ENCODE data around the gene CAB39.
A peak's percentile ranks its signal among the peaks of the same experiment; 100 is the strongest.

The CAB39 gene

GRCh38 chr2:230862292-230862691 is 149.7 kb downstream of the CAB39 start:
- Histone ChIP-seq H3K9ac (ENCODE audit: low read length) (no peak overlapping the region), H3K9me3 (ENCODE audit: control insufficient read depth, insufficient read depth, low read depth, low read length) (no peaks in the 10 kb centered on the region), H3K4me3 (ENCODE audit: low read depth, low read length) (no peak overlapping the region), H3K4me1 (ENCODE audit: control insufficient read depth, insufficient read depth, low read length) (peaks cover 39% of the 10 kb centered on the region), H3K27ac (ENCODE audit: low read depth, low read length) (no peak overlapping the region), H3K27me3 (ENCODE audit: control insufficient read depth, insufficient read depth, low read length) (peaks cover 12% of the 10 kb centered on the region), H3K36me3 (ENCODE audit: control insufficient read depth, insufficient read depth, low read length) (no peaks in the 10 kb centered on the region)

DNA sequence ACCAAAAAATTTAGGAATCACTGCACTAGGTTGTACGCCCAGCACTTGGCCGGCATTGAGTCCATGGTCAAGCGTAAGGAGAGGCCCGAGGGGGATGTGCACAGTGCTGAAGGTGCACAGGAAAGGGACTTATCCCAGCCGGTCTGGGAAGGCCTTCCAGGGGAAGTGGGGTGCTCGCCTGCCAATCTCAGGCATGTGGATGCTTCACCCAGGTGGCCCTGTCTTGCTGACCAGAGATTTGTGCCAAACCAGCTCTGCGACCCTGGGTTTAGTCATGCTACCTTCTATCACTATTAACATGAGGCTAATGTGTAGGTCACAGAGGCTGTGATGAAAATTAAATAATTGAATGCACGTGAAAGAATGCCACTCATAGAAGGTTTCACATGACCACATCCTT is 150.4 kb downstream of the CAB39 start:
- Histone ChIP-seq H3K4me1 (ENCODE audit: control insufficient read depth, insufficient read depth, low read length) (peaks cover 46% of the 10 kb centered on the region), H3K4me3 (ENCODE audit: low read depth, low read length) (no peak overlapping the region), H3K27me3 (ENCODE audit: control insufficient read depth, insufficient read depth, low read length) (peaks cover 12% of the 10 kb centered on the region), H3K9me3 (ENCODE audit: control insufficient read depth, insufficient read depth, low read depth, low read length) (no peaks in the 10 kb centered on the region), H3K9ac (ENCODE audit: low read length) (no peak overlapping the region), H3K27ac (ENCODE audit: low read depth, low read length) (no peak overlapping the region), H3K36me3 (ENCODE audit: control insufficient read depth, insufficient read depth, low read length) (no peaks in the 10 kb centered on the region)

GRCh38 chr2:230863442-230864121 is 150.9 kb downstream of the CAB39 start:
- H3K4me3 ChIP-seq (ENCODE audit: low read depth, low read length), result peak overlapping the region; percentile 84

GRCh38 chr2:230864122-230864604 is 151.5 kb downstream of the CAB39 start:
- Histone ChIP-seq H3K9ac (ENCODE audit: low read length) (peak overlapping the region; percentile 73), H3K36me3 (ENCODE audit: control insufficient read depth, insufficient read depth, low read length) (no peaks in the 10 kb centered on the region), H3K27me3 (ENCODE audit: control insufficient read depth, insufficient read depth, low read length) (peaks cover 12% of the 10 kb centered on the region), H3K4me1 (ENCODE audit: control insufficient read depth, insufficient read depth, low read length) (peaks cover 57% of the 10 kb centered on the region), H3K27ac (ENCODE audit: low read depth, low read length) (no peak overlapping the region), H3K4me3 (ENCODE audit: low read depth, low read length) (peak overlapping the region; percentile 84), H3K9me3 (ENCODE audit: control insufficient read depth, insufficient read depth, low read depth, low read length) (no peaks in the 10 kb centered on the region)

More at GRCh38 chr2:230863442-230864121, 150.9 kb downstream of the CAB39 start:
- H3K36me3 ChIP-seq (ENCODE audit: control insufficient read depth, insufficient read depth, low read length), result no peaks in the 10 kb centered on the region
- H3K4me1 ChIP-seq (ENCODE audit: control insufficient read depth, insufficient read depth, low read length), result peaks cover 51% of the 10 kb centered on the region
- H3K9ac ChIP-seq (ENCODE audit: low read length), result peak overlapping the region; percentile 73
- H3K27ac ChIP-seq (ENCODE audit: low read depth, low read length), result no peak overlapping the region
- H3K9me3 ChIP-seq (ENCODE audit: control insufficient read depth, insufficient read depth, low read depth, low read length), result no peaks in the 10 kb centered on the region
- H3K27me3 ChIP-seq (ENCODE audit: control insufficient read depth, insufficient read depth, low read length), result peaks cover 12% of the 10 kb centered on the region

GRCh38 chr2:230864605-230865306 is 152.1 kb downstream of the CAB39 start, which contains the start of gene ITM2C:
Gene ITM2C (plus strand): TSS chr2:230864942. CDS start chr2:230865026, 84 bp downstream.
- Histone ChIP-seq H3K4me1 (ENCODE audit: control insufficient read depth, insufficient read depth, low read length) (peaks cover 63% of the 10 kb centered on the region), H3K9me3 (ENCODE audit: control insufficient read depth, insufficient read depth, low read depth, low read length) (no peaks in the 10 kb centered on the region), H3K9ac (ENCODE audit: low read length) (peak within 1 kb of the TSS; percentile 92), H3K4me3 (ENCODE audit: low read depth, low read length) (peak within 1 kb of the TSS; percentile 84), H3K27ac (ENCODE audit: low read depth, low read length) (peak within 1 kb of the TSS; percentile 95), H3K27me3 (ENCODE audit: control insufficient read depth, insufficient read depth, low read length) (peaks cover 12% of the 10 kb centered on the region), H3K36me3 (ENCODE audit: control insufficient read depth, insufficient read depth, low read length) (no peaks in the 10 kb centered on the region)

DNA sequence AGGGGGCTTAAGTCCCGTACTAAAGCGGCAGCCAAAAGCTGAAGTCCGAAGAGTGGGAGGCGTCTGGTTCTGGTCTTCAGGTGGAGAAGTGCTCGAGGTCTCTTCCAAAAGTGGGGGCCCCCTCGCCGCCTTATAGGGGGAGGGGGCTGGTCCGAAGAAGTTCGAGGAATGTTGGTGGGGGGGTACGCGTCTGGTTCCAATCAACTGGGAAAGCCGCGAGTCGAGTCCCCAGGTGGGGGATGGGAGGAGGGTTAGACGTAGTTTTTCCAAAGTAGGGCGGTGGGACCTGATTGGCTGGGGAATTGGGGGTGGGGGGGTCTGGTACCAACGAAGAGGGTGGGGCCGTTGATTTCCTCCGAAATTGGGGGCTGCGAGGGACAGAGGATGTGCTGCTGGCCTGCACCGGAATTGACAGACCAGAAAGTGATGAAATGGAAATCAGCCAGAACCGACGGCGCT is 152.7 kb downstream of the CAB39 start:
- peak overlapping the region; percentile 84 for H3K4me3 ChIP-seq (ENCODE audit: low read depth, low read length)
- H3K36me3 ChIP-seq (ENCODE audit: control insufficient read depth, insufficient read depth, low read length), result no peaks in the 10 kb centered on the region
- H3K9ac ChIP-seq (ENCODE audit: low read length), result peak overlapping the region; percentile 92
- H3K27ac ChIP-seq (ENCODE audit: low read depth, low read length), result peak overlapping the region; percentile 95
- peaks cover 69% of the 10 kb centered on the region for H3K4me1 ChIP-seq (ENCODE audit: control insufficient read depth, insufficient read depth, low read length)
- peaks cover 12% of the 10 kb centered on the region for H3K27me3 ChIP-seq (ENCODE audit: control insufficient read depth, insufficient read depth, low read length)
- no peaks in the 10 kb centered on the region for H3K9me3 ChIP-seq (ENCODE audit: control insufficient read depth, insufficient read depth, low read depth, low read length)

DNA sequence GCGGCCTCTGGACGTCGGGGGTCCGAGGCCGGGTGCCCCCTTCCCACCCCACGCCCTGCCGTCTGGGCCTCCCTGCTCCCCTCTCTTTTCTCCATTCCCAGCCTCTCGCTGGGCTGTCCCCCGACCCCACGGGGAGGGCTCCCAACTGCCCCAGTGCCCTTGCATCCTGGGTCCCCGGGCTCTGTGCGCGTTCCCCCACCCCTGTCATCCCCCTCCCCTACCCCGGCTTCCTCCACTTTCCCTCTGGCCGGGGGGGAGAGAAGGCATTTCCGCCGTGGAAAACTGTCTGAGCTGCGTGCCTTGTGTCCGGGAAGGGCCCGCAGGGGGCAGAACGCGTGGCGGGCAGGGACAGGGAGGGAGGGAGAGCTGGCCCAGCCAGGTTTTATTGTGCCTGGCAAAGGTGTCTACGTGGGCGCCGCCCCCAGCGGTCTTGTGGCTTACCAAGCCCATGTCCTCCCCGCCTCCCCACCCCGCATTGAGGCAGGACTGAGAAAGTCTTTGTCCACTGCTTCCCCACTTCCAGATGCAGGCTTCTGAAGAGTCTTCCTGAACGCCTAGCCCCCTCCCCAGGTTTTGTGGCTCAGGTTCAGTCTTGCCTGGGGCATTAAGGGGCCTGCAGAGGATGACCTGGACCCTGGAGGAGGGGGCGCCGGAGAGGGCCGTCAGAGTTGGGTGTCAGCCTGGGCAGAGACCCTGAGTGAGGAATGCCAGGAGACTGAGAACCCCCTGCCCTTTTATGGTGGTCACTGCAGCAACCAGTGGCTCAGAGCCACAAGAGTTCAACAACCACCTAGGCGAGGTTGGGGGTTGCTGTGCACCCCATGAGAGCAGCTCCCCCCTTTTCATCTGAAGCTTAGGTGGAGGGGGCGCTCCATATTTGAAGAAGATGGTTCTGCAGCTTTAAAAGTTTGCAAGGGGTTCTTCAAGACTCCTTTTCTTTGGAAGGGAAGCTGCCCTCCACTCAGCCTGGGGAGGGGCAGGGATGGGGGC is 153.4 kb downstream of the CAB39 start:
- Histone ChIP-seq H3K27me3 (ENCODE audit: control insufficient read depth, insufficient read depth, low read length) (peaks cover 12% of the 10 kb centered on the region), H3K27ac (ENCODE audit: low read depth, low read length) (peak overlapping the region; percentile 67; the same call in 1 of the 2 replicates), H3K9me3 (ENCODE audit: control insufficient read depth, insufficient read depth, low read depth, low read length) (no peaks in the 10 kb centered on the region), H3K4me1 (ENCODE audit: control insufficient read depth, insufficient read depth, low read length) (peaks cover 74% of the 10 kb centered on the region), H3K36me3 (ENCODE audit: control insufficient read depth, insufficient read depth, low read length) (no peaks in the 10 kb centered on the region), H3K9ac (ENCODE audit: low read length) (peak overlapping the region; percentile 78), H3K4me3 (ENCODE audit: low read depth, low read length) (peak overlapping the region; percentile 84)

DNA sequence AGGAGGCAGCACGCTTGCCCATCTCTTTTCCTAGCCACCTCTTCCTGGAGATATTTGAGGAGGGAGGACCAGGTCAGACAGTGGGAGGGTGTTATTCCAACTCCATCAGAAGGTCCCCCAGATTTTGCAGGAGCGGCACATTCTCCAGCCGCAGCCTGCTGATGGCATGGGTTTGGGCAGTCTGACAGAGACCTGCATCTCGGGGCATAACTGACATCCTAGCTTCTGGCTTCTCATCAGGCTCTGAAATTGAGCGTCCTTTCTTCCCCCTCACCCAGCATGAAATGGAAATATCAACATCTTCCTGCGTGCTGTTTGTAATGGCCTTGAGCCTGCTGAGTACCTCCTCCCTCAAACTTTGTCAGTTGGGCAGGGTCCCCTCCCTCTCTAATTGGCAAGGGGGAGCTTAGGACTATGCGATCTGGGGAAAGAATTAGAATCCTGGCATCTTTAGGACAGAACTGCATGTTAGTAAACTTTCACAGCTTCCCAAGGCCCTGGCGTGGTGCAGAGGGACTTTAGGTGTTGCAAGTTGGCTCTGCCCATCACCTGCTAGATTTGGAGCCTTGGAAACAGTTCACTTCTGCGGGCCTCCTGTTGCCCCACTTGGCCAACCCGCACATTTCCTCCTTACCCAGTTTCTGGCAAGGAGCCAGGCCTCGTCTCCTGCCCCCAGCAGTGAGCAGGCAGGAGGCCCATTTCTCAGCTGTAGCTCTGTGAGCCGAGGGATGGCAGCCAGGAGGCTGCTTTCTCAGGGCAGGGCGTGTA is 154.3 kb downstream of the CAB39 start:
- peaks cover 1% of the 10 kb centered on the region; the same call in 1 of the 2 replicates for H3K36me3 ChIP-seq (ENCODE audit: control insufficient read depth, insufficient read depth, low read length)
- peaks cover 74% of the 10 kb centered on the region for H3K4me1 ChIP-seq (ENCODE audit: control insufficient read depth, insufficient read depth, low read length)
- peak overlapping the region; percentile 84 for H3K4me3 ChIP-seq (ENCODE audit: low read depth, low read length)
- H3K9ac ChIP-seq (ENCODE audit: low read length), result peak overlapping the region; percentile 78
- H3K9me3 ChIP-seq (ENCODE audit: control insufficient read depth, insufficient read depth, low read depth, low read length), result no peaks in the 10 kb centered on the region
- H3K27me3 ChIP-seq (ENCODE audit: control insufficient read depth, insufficient read depth, low read length), result peaks cover 12% of the 10 kb centered on the region
- H3K27ac ChIP-seq (ENCODE audit: low read depth, low read length), result peak overlapping the region; percentile 67; the same call in 1 of the 2 replicates

- Histone ChIP-seq H3K9me3 (ENCODE audit: control insufficient read depth, insufficient read depth, low read depth, low read length) (no peaks in the 10 kb centered on the region), H3K4me3 (ENCODE audit: low read depth, low read length) (peak overlapping the region; percentile 56), H3K36me3 (ENCODE audit: control insufficient read depth, insufficient read depth, low read length) (peaks cover 8% of the 10 kb centered on the region), H3K27me3 (ENCODE audit: control insufficient read depth, insufficient read depth, low read length) (peaks cover 7% of the 10 kb centered on the region), H3K9ac (ENCODE audit: low read length) (peak overlapping the region; percentile 74), H3K4me1 (ENCODE audit: control insufficient read depth, insufficient read depth, low read length) (peaks cover 75% of the 10 kb centered on the region), H3K27ac (ENCODE audit: low read depth, low read length) (peak overlapping the region; percentile 39; the same call in 1 of the 2 replicates)
These were observed 155.7 kb downstream of the CAB39 start for GRCh38 chr2:230868161-230868946.
